Left ventricle myocardium superior (tissue), 1 donor: Measurements from ENCODE around the gene MT3. TPM values are rescaled to one million over a fixed set of nuclear protein-coding genes. Genes with fewer than 3 reads are reported as not detected.

Experiments used
- ATAC-seq: fragments of 200-7000 bp; cut with Tn5 transposase; one replicate; pipeline ENCODE4 v1.9.1; 2020; ENCODE audit warnings: mild to moderate bottlenecking, moderate library complexity
- DNase-seq: peaks from one replicate; pipeline ENCODE4 v3.0.0-alpha.2; 2020
- intact Hi-C: fragments of 100-400 bp; cut with micrococcal nuclease; formaldehyde crosslinking; loops from one replicate; pipeline ENCODE4 v1.11.0; 2022
- total RNA-seq: library from RNA; stranded (reverse); fragmentation: NEBNext Ultra II Directional; extraction: Animal tissue kit (Norgen Biotek cat#: 25700); gene quantifications from one replicate; pipeline ENCODE4 v1.2.1, GENCODE V29; 2021
- donor health status: DM: no; HTN: yes; CAD: no; lungs with severe emphysema.

MT3 gene
- total RNA-seq, 1 donor from 2014 or later = 3.8 TPM

- ATAC-seq = no peak
- intact Hi-C loops = no loop called here
- no peak for DNase-seq
These were observed 50.7 kb downstream of the MT3 start for GRCh38 chr16:56640076-56640475.

Other genes starting within 250 kb of the MT3 start
- 59.1 TPM for gene AMFR, start 164.0 kb upstream of the MT3 start, total RNA-seq
- gene NUDT21, start 138.2 kb upstream of the MT3 start, total RNA-seq = 66.3 TPM
- 27.1 TPM for gene OGFOD1, start 138.0 kb upstream of the MT3 start, total RNA-seq
- 45.0 TPM for gene BBS2, start 69.5 kb upstream of the MT3 start, total RNA-seq
- gene MT4, start 24.5 kb upstream of the MT3 start, total RNA-seq = not detected
- 86.3 TPM for gene MT2A, start 19.1 kb downstream of the MT3 start, total RNA-seq
- gene MT1E, start 36.3 kb downstream of the MT3 start, total RNA-seq = 123 TPM
- gene MT1M, start 43.1 kb downstream of the MT3 start, total RNA-seq = 6.8 TPM
- 2.3 TPM for gene MT1A, start 49.1 kb downstream of the MT3 start, total RNA-seq
- gene MT1B, start 62.4 kb downstream of the MT3 start, total RNA-seq = not detected
- 3.0 TPM for gene MT1F, start 68.4 kb downstream of the MT3 start, total RNA-seq
- not detected for gene MT1G, start 78.5 kb downstream of the MT3 start, total RNA-seq
- gene MT1H, start 80.3 kb downstream of the MT3 start, total RNA-seq = not detected
- gene MT1X, start 92.9 kb downstream of the MT3 start, total RNA-seq = 85.9 TPM
- 26.2 TPM for gene NUP93, start 140.6 kb downstream of the MT3 start, total RNA-seq